Parathyroid adenoma (tissue), 2 donors: ENCODE measurements around the gene DPY19L3.

Experiments used
- H2AFZ ChIP-seq: fragments of 300-600 bp; sonication (generic); one replicate; pipeline ENCODE4 v1.7.0; 2017; ENCODE audit warnings: antibody characterized with exemption, mild to moderate bottlenecking
- H3K27ac ChIP-seq: fragments of 300-600 bp; sonication (generic); one replicate; pipeline ENCODE4 v1.7.0; 2017
- H3K27me3 ChIP-seq: fragments of 300-600 bp; sonication (generic); one replicate; pipeline ENCODE4 v1.7.0; 2017; ENCODE audit warnings: low read length; ENCODE audit not compliant: control insufficient read depth, insufficient read depth
- H3K36me3 ChIP-seq: fragments of 300-600 bp; sonication (generic); one replicate; pipeline ENCODE4 v1.7.0; 2017; ENCODE audit warnings: low read length; ENCODE audit not compliant: control insufficient read depth, insufficient read depth
- H3K4me1 ChIP-seq: fragments of 300-600 bp; sonication (generic); one replicate; pipeline ENCODE4 v1.7.0; 2017; ENCODE audit warnings: control low read depth
- H3K4me2 ChIP-seq: fragments of 300-600 bp; sonication (generic); one replicate; pipeline ENCODE4 v1.7.0; 2017; ENCODE audit warnings: low read length
- H3K4me3 ChIP-seq: fragments of 300-600 bp; sonication (generic); one replicate; pipeline ENCODE4 v1.7.0; 2017; ENCODE audit warnings: low read depth, low read length
- H3K79me2 ChIP-seq: fragments of 300-600 bp; sonication (generic); one replicate; pipeline ENCODE4 v1.7.0; 2017; ENCODE audit warnings: control low read depth
- H3K9ac ChIP-seq: fragments of 300-600 bp; sonication (generic); one replicate; pipeline ENCODE4 v1.7.0; 2017; ENCODE audit warnings: mild to moderate bottlenecking
- H3K9me3 ChIP-seq: fragments of 300-600 bp; sonication (generic); one replicate; pipeline ENCODE4 v1.7.0; 2017; ENCODE audit warnings: low read length; ENCODE audit not compliant: control insufficient read depth
- TF ChIP-seq, protein P1 (sequence below): fragments of 300-600 bp; sonication (generic); IDR thresholded peaks from one replicate; pipeline ENCODE4 v1.7.0; 2017; ENCODE audit warnings: antibody characterized with exemption, mild to moderate bottlenecking
- donor health status: primary hyperparathyroidism.

Gene DPY19L3

DNA sequence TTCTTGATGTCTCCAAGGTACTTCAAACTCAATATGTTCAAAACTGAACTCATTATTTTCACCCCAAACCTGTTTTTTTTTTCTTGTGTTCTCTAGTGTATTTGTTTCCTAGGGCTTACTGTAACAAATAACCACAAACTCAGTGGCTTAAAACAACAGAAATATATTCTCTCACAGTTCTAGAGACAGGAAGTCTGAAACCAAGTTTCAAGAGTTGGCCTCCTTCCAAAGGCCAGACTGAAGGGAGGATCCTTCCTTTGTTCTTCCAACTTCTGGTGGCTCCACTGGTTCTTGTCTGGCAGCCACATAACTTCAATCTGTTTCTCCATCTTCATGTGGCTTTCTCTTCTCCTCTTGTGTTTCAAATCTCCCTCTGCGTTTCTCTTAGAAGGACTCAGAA lies 113.5 kb downstream of the DPY19L3 start:
- H2AFZ ChIP-seq: no peak overlapping the region
- no peaks in the 10 kb centered on the region for H3K27me3 ChIP-seq
- no peak overlapping the region for H3K4me3 ChIP-seq
- H3K9ac ChIP-seq: no peak overlapping the region
- H3K4me2 ChIP-seq: no peak overlapping the region
- no peaks in the 10 kb centered on the region for H3K79me2 ChIP-seq
- no peaks in the 10 kb centered on the region for H3K36me3 ChIP-seq
- TF ChIP-seq, protein P1, sequence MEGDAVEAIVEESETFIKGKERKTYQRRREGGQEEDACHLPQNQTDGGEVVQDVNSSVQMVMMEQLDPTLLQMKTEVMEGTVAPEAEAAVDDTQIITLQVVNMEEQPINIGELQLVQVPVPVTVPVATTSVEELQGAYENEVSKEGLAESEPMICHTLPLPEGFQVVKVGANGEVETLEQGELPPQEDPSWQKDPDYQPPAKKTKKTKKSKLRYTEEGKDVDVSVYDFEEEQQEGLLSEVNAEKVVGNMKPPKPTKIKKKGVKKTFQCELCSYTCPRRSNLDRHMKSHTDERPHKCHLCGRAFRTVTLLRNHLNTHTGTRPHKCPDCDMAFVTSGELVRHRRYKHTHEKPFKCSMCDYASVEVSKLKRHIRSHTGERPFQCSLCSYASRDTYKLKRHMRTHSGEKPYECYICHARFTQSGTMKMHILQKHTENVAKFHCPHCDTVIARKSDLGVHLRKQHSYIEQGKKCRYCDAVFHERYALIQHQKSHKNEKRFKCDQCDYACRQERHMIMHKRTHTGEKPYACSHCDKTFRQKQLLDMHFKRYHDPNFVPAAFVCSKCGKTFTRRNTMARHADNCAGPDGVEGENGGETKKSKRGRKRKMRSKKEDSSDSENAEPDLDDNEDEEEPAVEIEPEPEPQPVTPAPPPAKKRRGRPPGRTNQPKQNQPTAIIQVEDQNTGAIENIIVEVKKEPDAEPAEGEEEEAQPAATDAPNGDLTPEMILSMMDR: no peak
- H3K4me1 ChIP-seq: no peaks in the 10 kb centered on the region
- H3K9me3 ChIP-seq: no peaks in the 10 kb centered on the region
- no peak overlapping the region for H3K27ac ChIP-seq

DNA sequence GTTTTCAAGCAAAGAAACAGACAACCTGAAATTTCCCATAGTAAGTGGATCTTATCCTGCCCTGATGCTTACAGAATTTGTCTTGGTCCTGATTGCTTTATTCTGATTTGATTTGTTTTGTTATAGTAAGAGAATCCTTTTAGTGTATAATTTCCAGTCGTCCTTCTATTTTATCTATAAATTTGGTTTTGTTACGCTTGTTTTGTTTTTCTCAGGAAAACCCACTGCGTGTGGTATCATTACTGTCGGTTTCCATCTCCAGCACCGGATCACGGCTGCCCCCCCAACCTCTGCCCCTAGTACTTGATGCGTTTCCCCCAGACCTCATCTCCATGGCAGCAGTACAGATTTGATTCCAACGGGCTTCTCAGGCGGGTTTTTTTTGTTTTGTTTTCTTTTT lies 117.4 kb downstream of the DPY19L3 start:
- no peaks in the 10 kb centered on the region for H3K4me1 ChIP-seq
- no peaks in the 10 kb centered on the region for H3K79me2 ChIP-seq
- H3K27me3 ChIP-seq: no peaks in the 10 kb centered on the region
- no peak overlapping the region for H3K27ac ChIP-seq
- H2AFZ ChIP-seq: no peak overlapping the region
- no peaks in the 10 kb centered on the region for H3K9me3 ChIP-seq
- TF ChIP-seq, protein P1: no peak
- no peak overlapping the region for H3K4me3 ChIP-seq
- H3K9ac ChIP-seq: no peak overlapping the region
- no peaks in the 10 kb centered on the region for H3K36me3 ChIP-seq
- no peak overlapping the region for H3K4me2 ChIP-seq

DNA sequence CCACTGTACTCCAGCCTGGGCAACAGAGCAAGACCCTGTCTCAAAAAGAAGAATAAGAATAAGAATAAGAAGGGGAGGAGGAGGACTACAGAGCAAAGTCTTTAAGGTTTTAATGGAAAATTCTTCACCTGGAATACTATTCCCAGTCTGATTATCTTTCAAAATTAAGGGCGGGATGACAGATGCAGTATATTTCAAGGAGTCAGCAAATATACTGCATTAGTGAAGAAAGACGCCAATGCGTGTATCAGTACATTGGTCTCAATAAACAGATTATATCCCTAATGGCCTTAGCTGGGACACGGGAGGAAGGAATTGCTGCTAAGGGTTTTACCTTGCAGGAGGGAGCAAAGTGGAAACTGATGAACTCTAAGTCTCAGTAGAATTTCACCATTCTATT lies 121.3 kb downstream of the DPY19L3 start:
- Histone ChIP-seq H3K27ac (no peak overlapping the region), H2AFZ (no peak overlapping the region), H3K27me3 (no peaks in the 10 kb centered on the region), H3K4me3 (no peak overlapping the region), H3K4me2 (no peak overlapping the region), H3K79me2 (no peaks in the 10 kb centered on the region), H3K9me3 (no peaks in the 10 kb centered on the region), H3K36me3 (no peaks in the 10 kb centered on the region), H3K4me1 (no peaks in the 10 kb centered on the region), H3K9ac (no peak overlapping the region)
- TF ChIP-seq, protein P1: no peak

DNA sequence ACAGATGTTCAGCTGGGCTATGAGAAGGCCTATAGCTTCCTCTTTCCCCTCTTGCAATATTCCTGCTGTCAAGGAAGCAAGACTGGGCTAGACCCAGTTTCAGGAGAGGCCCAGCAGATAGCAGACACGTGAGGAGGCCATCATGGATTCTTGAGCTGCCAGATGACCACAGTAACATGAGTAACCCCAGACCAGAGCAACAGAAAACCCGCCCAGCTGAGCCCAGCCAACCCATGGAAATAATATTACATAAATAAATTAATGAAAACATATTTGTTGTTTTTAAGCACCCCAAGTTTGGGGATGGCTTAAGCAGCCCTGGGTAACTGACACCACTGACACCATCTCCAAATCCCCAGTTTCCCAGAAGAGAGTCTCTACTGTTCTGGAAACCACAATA lies 125.2 kb downstream of the DPY19L3 start:
- TF ChIP-seq, protein P1: no peak
- Histone ChIP-seq H2AFZ (no peak overlapping the region), H3K4me2 (no peak overlapping the region), H3K27me3 (no peaks in the 10 kb centered on the region), H3K4me3 (no peak overlapping the region), H3K4me1 (no peaks in the 10 kb centered on the region), H3K27ac (no peak overlapping the region), H3K9ac (no peak overlapping the region), H3K9me3 (no peaks in the 10 kb centered on the region), H3K36me3 (no peaks in the 10 kb centered on the region), H3K79me2 (no peaks in the 10 kb centered on the region)

DNA sequence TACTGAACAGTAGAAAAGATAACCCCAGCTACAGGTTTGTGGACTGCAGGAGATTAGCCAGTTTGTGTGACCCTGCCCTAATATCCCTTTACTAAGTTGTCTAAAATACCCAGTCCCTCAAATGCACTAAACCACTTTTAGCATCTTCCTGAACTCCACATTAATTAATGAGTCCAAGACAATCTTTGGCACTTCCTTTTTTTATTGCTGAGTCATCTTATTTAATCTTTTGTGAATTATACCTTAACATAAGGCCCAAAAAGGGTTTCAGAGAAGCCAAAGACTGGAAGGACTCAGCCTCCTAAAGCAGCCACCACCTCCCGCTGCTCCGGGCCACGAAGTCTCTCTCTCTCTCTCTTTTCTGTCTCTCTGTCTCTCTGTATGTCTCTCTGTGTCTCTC lies 126.7 kb downstream of the DPY19L3 start:
- Histone ChIP-seq H3K9me3 (no peaks in the 10 kb centered on the region), H3K4me2 (no peak overlapping the region), H3K27ac (no peak overlapping the region), H3K4me3 (no peak overlapping the region), H3K9ac (no peak overlapping the region), H3K4me1 (no peaks in the 10 kb centered on the region), H3K79me2 (no peaks in the 10 kb centered on the region), H3K27me3 (no peaks in the 10 kb centered on the region), H3K36me3 (no peaks in the 10 kb centered on the region), H2AFZ (no peak overlapping the region)
- TF ChIP-seq, protein P1: no peak
